Kidney epithelial cell (primary cell): Measurements from ENCODE around the gene TTYH2. TPM values are rescaled to one million over a fixed set of nuclear protein-coding genes. Genes with fewer than 3 reads are reported as not detected.

Source experiments
- DNase-seq: peaks from one replicate; pipeline ENCODE4 v3.0.0-alpha.2; 2010; ENCODE audit warnings: low read depth
- H3K27me3 ChIP-seq: 2 replicates; pipeline ENCODE4 v1.6.0; 2011; ENCODE audit warnings: low read length; ENCODE audit not compliant: control insufficient read depth, insufficient read depth
- H3K36me3 ChIP-seq: 2 replicates; pipeline ENCODE4 v1.5.1; 2011; ENCODE audit warnings: low read length; ENCODE audit not compliant: control insufficient read depth, insufficient read depth
- H3K4me3 ChIP-seq: 2 replicates; pipeline ENCODE4 v1.5.1; 2011; ENCODE audit warnings: low read depth, mild to moderate bottlenecking, control low read depth, low read length
- total RNA-seq: library from RNA; depleted of rRNA; stranded (reverse); fragments of >200 nt; gene quantifications from 2 replicates; pipeline ENCODE4 v1.2.3, GENCODE V29; 2015
- TF ChIP-seq, protein P1 (sequence below): IDR thresholded peaks from 2 replicates; pipeline ENCODE4 v1.5.1; 2011; ENCODE audit warnings: mild to moderate bottlenecking, moderate library complexity, low read length, control low read depth, inconsistent platforms; ENCODE audit not compliant: insufficient read depth, poor library complexity, severe bottlenecking

The TTYH2 gene
- total RNA-seq, 1 donor from 2014 or later: 1.1 TPM

DNA sequence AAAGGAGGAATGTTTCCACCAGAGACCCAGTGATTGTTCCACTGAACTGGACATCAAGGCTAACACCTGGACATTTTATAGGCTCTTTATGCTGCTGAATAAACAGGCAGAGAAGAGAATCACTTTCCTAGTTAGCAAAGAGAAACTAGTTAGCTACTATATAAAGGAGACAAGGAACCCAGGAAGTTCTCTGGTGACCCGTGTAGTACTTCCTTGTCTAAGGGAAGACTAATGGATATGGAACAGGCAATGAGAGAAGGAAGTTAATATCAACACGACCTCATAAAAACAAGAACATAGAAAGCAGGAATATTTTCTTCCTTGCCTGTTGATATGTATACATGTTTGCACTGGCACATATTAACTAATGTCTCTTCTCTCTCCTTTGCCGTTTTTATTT, 40.7 kb upstream of the TTYH2 start:
- TF ChIP-seq, protein P1, sequence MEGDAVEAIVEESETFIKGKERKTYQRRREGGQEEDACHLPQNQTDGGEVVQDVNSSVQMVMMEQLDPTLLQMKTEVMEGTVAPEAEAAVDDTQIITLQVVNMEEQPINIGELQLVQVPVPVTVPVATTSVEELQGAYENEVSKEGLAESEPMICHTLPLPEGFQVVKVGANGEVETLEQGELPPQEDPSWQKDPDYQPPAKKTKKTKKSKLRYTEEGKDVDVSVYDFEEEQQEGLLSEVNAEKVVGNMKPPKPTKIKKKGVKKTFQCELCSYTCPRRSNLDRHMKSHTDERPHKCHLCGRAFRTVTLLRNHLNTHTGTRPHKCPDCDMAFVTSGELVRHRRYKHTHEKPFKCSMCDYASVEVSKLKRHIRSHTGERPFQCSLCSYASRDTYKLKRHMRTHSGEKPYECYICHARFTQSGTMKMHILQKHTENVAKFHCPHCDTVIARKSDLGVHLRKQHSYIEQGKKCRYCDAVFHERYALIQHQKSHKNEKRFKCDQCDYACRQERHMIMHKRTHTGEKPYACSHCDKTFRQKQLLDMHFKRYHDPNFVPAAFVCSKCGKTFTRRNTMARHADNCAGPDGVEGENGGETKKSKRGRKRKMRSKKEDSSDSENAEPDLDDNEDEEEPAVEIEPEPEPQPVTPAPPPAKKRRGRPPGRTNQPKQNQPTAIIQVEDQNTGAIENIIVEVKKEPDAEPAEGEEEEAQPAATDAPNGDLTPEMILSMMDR: no peak
- DNase-seq: no peak
- H3K27me3 ChIP-seq: peaks cover 3% of the 10 kb centered on the region

DNA sequence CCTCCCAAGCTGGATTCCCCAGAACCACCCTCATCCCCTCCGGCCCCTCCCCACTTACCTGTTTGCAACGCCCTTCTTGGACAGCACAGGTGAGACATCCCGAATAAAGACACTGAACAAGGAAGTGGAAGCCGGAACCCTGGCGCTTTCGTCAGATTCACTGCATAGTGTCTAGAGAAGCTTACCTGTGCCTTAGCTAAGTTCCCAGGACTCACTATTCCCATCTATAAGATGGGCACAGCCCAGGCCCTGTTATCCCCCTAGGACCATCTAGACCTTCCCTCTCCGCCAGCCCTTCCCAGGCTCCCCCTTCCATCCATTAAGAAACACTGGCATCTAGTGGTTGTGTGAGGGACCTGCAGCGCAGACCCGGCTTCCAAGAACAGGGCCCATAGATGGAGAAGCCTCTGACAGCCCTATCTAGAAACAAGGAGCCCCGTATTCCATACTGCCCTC, 36.8 kb upstream of the TTYH2 start:
- TF ChIP-seq, protein P1: peak; percentile 83
- Histone ChIP-seq H3K36me3 (no peaks in the 10 kb centered on the region), H3K4me3 (no peak overlapping the region), H3K27me3 (peaks cover 6% of the 10 kb centered on the region)
- DNase-seq: no peak

More for the DNA sequence above, 40.7 kb upstream of the TTYH2 start:
- Histone ChIP-seq H3K4me3 (no peak overlapping the region), H3K36me3 (no peaks in the 10 kb centered on the region)

DNA sequence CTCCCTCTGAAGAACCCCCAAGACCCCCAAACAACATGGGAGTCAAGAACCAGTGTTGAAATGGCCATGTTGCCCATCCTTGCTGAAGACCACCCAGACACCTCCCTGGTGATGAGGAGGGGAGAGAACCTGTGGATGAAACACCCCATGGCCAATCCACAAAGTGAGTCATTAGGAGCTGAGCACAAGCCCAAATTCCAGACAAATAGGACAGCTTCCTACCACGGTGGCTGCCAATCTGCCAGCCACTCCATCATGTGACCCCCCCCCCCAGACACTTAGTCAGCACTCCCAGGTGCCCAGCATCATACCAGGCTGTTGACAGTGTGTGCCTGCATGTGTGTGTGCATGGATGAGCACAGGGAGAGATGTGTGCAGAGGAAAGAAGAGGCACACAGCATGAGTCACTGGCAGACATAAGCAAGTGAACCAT, 36.3 kb upstream of the TTYH2 start:
- Histone ChIP-seq H3K4me3 (no peak overlapping the region), H3K36me3 (no peaks in the 10 kb centered on the region), H3K27me3 (peaks cover 6% of the 10 kb centered on the region)
- TF ChIP-seq, protein P1: no peak
- peak; percentile 62 for DNase-seq

DNA sequence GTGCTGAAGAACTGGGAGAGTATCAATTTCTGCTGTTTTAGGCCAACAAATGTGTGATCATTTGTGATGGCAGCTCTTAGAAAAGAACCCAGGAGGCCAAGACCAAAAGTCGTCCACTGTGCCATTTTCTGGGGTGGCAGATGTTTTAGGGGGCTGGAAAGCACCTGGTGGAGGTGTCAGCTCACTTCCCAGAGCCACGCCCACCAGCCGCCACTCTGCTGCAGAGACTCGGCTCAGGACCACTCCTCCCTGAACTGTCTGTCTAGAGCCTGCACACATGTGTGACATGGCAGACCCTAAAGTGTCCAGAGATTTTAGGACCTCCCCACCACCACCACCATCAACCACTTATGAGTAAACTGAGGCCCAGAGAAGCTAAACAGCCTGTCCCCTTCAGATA, 33.8 kb upstream of the TTYH2 start:
- Histone ChIP-seq H3K27me3 (peaks cover 6% of the 10 kb centered on the region), H3K4me3 (no peak overlapping the region), H3K36me3 (no peaks in the 10 kb centered on the region)
- TF ChIP-seq, protein P1: no peak
- no peak for DNase-seq

DNA sequence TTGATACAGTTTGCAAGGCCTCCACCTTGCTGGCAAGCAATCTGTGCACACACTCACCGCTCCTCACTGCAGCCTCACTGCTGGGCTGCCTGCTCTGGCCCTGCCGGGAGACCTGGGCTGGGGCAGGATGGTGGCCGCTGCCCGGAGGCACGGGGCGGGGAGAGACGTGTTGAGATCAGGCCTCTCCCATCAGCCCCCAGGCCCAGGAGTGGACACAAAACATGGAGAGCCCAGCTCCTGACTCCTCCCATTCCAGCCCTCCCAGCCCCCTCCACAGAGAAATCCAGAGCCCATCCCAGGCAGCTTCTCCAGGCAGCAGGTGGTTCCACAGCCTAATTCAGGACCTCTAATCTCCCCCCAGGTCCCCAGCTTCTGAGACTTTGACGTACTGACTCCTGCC, 33.0 kb upstream of the TTYH2 start:
- TF ChIP-seq, protein P1: no peak
- Histone ChIP-seq H3K4me3 (no peak overlapping the region), H3K36me3 (no peaks in the 10 kb centered on the region), H3K27me3 (peaks cover 6% of the 10 kb centered on the region)
- no peak for DNase-seq

DNA sequence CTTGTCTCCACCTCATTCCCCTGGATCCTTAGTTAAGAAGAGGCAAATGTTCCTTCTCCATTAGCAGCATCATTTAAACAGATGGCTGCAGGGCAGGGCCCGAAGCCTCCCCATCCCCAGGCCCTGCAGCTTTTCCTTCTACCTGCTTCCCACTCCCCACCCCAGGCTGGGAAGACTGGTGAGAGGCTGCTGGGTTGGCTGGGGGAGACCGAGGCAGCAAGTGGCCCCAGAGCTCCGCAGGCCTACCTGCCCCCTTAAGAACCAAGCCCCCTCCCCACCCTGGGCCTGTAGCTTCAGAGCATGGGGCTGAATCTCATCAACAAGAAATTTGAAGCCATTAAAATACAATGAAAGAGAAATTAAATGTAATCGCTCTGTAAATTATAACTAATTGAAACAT, 32.0 kb upstream of the TTYH2 start:
- Histone ChIP-seq H3K4me3 (no peak overlapping the region), H3K36me3 (no peaks in the 10 kb centered on the region), H3K27me3 (peaks cover 3% of the 10 kb centered on the region)
- TF ChIP-seq, protein P1: no peak
- no peak for DNase-seq
